ENCODE results near the gene THSD4.

DNA sequence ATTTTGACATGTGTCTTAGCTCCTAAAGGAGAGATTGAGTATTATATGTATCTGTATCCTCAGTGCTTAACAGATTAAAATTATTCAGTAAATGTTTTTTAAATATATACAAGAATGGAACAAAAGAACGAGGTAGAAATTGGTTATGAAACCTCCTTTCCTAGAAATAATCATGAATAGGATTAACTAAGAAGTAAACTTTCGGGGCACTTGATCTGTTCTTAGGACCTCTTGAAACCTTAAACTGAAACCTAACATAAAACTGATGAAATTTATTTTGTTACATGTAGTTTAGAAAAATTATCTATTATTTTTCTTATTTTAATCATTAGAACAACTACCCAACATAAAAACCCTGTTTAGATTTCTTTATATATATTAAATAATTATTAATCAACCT, 311.5 kb downstream of the THSD4 start:
- TF ChIP-seq, protein P1, sequence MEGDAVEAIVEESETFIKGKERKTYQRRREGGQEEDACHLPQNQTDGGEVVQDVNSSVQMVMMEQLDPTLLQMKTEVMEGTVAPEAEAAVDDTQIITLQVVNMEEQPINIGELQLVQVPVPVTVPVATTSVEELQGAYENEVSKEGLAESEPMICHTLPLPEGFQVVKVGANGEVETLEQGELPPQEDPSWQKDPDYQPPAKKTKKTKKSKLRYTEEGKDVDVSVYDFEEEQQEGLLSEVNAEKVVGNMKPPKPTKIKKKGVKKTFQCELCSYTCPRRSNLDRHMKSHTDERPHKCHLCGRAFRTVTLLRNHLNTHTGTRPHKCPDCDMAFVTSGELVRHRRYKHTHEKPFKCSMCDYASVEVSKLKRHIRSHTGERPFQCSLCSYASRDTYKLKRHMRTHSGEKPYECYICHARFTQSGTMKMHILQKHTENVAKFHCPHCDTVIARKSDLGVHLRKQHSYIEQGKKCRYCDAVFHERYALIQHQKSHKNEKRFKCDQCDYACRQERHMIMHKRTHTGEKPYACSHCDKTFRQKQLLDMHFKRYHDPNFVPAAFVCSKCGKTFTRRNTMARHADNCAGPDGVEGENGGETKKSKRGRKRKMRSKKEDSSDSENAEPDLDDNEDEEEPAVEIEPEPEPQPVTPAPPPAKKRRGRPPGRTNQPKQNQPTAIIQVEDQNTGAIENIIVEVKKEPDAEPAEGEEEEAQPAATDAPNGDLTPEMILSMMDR (IDR thresholded peaks at IDR 0.05; ENCODE audit: low read length) = no peak
- no peak for TF ChIP-seq EZH2 (optimal IDR thresholded peaks at IDR 0.05; ENCODE audit: low read depth, low read length)
- no peak for TF ChIP-seq EZH2phosphoT487 (IDR thresholded peaks at IDR 0.05; ENCODE audit: low read length)

Measured in MM.1S (cell line).